Measurements from ENCODE around the gene SASH3.
"Not testable (repeated sequence)": the region's sequence is repeated elsewhere in the genome, so short reads cannot be mapped to it uniquely, and the experiment has no call there.

Gene SASH3

DNA sequence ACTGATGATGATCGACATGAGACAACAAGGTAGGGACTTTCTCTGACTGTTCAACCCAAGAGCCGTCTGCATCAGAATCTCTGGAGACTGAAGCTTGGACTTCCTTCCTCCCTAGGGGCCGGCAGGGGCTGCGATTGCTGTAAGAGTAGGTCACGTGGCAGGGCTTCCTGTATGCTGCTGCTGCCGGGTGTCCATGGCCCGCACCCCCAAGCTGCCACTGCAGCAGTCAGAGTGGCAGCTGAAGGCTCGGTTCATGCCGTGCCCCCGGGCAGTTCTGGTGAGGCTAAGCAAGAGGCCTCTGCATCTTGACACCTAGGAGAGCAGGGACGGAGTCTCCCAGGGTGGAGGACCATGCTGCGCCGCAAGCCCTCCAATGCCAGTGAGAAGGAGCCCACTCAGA lies at the start of gene SASH3:
Gene SASH3, plus strand, starts transcription at position 203 of the 400 bp plus-strand sequence. Its CDS starts 149 bp downstream, at position 352.
- no peak for DNase-seq

DNA sequence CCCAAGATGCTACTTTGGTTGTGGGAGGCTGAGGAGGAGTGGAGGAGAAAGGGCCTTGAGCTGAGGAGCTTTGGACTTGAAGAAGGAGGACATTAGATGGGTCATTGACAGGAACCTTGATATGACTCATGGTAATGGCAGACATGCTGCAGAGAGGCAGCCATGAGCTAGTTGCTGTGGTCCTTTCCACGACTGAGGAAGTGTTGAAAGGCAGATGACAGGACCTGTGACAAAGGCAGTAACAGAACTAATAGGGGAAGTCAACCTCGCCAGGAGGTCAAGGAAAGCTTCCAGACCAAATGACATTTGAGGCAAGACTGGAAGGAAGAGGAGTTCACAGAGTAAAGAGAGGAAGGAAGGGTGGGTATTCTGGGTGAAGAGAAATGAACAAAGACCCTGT lies 48.5 kb upstream of the SASH3 start:
- no peak for DNase-seq

DNA sequence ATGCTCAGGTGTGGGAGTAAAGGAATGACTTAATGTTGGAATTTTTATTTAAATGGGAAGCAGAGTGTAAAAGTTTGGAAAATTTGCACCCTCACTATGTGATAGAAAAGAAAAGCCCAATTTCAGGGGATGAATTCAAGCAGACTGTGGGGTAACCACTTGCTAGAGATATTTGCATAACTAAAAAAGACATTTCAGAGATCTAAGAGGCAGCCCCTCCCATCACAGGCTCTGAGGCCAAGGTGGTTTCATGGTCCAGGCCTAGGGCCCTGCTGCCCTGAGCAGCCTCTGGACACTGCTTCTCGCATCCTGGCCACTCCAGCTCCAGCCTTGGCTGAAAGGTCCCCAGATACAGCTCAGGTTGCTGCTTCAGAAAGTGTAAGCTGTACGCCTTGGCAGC lies 46.9 kb upstream of the SASH3 start:
- no peak for DNase-seq

DNA sequence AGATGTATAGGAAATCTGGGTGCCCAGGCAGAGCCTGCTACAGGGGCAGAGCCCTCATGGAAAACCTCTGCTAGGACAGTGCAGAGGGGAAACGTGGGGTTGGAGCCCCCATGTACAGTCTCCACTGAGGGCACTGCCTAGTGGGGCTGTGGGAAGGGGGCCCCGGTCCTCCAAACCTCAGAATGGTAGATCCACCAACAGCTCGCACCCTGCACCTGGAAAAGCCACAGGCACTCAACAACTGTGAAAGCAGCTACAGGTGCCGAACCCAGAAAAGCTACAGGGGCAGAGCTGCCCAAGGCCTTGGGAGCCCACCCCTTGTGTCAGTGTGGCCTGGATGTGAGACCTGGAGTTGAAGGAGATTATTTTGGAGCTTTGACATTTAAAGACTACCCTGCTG lies 46.4 kb upstream of the SASH3 start:
- no peak for DNase-seq

DNA sequence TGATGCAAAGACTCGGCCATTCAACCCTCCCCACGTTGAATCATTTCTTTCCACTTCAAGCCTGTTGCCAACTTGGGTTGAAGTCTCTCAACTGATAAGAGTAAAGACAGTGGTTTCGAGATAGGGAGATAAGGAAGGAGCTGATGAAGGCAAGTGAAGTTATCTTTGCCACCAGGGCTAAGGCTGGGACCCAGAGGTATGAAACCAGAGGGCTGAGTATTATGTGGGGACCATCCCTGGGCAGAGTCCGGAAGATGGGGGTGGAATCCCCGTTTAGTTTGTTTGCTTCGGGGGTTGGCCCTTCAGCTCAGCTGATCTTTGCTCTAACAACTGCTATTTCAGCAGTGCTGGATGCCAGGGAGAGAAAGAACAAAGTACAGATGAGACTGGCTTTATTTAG lies 43.3 kb upstream of the SASH3 start:
- no peak for DNase-seq

DNA sequence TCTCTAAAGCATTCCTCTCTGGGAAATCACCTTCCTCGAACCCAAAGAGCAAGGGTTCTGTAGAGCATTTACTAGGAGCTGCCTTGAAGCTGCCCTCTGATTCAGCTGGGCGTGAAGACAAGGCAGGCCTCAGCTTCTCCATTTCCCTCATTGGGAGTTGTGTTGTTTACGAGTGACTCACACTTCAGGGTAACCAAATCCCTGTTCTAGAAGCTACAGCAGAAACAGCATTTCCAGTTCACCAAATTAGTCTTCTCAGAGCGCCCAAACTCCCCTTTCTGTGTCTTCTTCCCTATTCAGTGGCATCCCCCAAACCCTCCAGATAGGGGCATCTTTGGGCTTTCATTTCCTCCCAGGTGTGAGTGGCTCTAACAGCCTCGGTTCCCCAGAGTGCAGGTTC lies 41.8 kb upstream of the SASH3 start:
- no peak for DNase-seq

DNA sequence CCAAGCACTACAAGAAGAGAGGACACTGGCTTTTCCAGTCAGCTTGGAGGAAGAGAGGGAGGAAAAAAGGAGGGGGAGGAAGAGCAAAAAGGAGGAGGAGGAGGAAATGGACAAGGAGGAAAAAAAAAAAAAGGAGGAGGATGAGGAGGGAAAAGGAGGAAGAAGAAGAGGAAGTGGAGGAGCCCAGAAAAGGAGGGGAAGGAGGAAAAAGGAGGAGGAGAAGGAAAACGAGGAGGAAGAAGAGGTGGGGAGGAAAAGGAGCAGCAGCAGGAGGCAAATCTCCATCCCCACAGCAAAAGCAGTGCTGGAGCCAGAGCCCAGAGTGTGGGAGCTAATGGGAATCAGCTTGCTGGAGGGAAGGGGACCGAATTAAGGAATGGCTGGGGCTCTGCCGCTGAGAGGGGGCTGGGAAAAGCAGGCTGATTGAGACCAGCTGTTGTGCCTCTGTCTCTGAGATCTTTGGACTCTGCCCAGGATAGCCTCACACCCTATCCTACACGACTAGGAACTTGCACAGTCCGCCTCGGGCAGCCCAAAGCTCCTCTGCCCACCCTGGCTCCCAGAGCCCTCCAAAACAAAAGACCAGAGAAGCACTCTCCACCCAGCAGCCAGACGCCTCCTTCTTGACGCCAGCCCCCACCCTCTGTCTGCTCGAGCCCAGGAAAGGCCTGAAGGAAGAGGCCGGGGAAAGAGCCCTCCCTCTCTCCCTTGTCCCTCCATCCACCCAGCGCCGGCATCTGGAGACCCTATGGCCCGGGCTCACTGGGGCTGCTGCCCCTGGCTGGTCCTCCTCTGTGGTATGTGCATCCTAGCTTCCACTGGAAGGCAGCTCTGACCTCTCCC lies 41.1 kb upstream of the SASH3 start, which contains the start of gene XPNPEP2:
Gene XPNPEP2, plus strand, starts transcription at position 514 of the 843 bp plus-strand sequence. Its CDS starts 235 bp downstream, at position 749.
- DNase-seq, result no peak

DNA sequence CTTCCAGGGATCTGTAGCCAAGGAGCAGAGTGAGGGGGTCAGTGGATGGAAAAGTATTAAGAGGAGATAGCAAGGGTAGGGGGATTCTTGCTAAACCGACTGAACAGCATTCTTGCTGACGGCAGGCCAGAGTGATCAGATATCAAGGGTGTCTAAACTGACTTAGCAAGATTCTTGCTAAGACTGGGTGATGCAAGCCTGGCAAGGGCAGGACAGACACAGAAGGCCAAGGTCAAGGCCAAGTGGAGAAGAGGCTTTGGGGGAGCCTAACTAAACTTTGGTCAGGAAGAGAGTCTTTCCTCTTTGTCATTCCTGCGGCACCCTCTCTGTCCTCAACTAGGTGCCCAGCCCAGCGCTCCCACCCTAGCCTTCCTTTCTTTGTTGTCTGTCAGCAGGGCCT lies 40.2 kb upstream of the SASH3 start:
- DNase-seq, result no peak

DNA sequence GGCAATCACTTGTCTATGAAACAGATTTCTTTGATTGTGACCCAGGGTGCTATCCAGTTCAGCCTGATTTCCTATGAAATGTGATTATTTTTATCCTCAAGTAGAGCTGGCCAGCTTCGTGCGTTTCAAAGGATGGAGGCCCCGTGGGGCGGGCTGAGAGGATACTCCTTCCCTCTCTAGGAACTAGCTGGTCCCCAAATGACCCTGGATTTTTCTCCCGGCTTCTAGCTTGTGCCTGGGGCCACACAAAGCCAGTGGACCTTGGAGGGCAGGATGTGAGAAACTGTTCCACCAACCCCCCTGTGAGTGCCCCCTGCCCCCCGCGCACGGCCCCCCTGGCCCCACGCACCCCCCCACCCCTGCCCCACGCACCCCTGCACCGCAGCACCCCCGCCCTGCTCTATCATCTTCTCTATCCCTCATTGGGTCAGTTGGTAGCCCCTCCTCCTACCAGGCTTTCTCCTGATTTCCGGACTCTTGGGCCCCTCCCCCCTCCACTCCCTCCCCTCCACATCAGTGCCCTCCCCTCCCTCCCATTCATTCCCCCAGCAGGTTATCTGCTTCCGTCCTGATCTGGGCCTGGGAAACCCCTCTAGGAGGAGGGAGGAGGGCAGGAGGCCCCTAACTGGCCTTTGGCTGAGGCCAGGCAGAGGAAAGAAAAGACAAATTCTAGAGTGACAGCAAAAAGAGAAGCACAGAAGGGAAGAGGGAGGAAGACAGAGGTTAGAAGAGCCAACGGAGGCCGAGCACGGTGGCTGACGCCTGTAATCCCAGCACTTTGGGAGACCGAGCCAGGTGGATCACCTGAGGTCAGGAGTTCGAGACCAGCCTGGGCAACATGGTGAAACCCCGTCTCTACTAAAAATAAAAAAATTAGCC lies 37.6 kb upstream of the SASH3 start:
- no peak for DNase-seq

DNA sequence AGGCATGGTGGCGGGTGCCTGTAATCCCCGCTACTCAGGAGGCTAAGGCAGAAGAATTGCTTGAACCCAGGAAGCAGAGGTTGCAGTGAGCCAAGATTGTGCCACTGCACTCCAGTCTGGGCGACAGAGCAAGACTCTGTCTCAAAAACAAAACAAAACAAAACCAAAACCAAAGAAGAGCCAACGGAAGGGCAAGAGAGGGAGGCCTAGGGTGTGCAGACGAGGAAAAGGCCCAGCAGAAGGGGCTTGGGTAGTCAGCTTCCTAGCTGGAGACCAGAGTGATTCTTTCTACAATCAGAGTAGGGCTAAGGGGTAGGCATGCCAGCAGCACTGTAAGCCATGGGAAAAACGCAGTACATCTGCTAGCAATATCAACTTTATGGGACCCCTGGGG lies 37.0 kb upstream of the SASH3 start:
- not testable (repeated sequence) for DNase-seq

DNA sequence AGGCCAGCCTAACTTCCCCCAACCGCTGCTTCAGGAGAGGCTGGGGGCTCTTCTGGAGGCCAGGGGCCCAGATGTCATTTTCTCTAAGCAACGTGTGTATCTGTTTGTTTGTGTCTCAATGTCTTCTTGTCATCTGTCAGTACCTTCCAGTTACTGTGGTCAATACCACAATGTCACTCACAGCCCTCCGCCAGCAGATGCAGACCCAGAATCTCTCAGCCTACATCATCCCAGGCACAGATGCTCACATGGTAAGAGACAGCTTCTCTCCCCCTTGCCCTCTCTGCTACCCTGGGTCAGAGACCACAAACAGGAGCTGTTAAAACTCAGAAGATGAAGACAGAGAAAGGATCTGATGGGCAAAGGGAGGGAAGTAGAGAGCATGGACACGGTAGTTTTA lies 35.9 kb upstream of the SASH3 start:
- no peak for DNase-seq

DNA sequence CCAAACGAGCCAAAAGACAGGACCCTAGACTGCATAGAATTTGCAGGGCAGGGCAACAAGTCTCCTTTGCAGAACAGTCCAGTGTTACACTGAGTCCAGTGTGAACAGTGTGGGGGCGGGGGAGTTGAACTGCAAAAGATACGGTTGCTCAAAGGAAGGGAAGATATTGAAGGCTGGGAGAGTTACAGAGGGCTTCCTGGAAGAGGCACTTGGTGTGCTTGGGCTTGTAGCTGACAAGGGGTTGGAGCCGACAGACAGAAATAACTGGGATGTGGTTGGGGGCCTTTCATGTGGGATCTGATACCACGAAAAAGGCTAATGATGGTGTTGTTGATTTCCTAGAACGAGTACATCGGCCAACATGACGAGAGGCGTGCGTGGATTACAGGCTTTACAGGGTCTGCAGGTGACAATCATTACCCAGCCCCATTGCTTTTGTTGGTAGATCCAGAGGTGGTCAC lies 34.9 kb upstream of the SASH3 start:
- no peak for DNase-seq

DNA sequence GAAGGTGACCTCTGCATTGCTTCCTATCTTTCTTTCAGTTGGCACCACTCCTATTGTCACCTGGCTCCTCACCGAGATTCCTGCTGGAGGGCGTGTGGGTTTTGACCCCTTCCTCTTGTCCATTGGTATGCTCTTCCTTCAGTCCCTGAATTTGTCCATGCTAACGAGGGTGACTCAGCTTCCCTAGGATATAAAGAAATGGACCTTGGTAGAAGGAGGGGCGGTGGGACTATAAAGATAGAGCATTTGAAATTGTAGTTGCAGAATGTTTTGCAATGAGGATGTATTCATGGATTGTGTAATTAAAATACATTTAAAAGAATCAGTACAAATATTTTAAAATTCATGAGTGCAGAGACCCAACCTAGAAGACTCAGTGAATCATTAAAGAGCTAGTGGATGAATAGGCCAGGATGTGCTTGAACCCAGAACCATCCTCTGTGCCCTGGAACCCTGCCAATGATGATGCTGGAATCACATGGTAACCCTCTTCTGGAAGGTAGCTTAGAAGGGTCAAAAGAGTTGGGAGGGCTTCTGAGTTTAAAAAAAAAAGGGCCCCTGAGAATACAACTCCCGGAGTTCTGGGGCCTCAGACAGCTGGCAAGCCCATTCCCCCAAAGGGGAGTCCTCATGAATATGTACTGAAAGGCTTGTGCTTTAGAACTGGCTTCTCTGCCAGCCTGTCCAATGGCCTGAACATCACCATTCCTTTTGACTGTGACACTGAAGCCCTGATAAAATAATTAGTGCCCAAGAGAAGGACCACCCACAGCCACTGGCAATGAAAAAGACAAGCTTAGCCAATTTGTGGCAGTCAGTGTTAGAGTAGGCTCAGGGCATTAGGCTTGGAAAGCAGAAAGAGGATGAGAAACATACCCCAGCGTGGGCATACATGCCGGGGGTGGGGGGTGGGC lies 32.9 kb upstream of the SASH3 start:
- no peak for DNase-seq

DNA sequence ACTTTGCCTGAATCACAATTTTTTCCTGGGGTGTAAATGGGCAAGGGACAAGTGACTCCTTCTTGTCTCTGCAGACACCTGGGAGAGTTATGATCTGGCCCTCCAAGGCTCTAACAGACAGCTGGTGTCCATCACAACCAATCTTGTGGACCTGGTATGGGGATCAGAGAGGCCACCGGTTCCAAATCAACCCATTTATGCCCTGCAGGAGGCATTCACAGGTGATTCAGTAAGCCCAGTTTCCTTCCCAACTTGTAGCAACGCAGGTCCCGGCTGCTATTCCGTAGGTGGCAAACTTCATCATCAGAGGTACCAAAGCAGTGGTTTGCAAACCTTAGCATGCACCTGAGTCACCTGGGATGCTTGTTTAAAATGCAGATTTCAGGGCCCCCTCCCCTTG lies 32.2 kb upstream of the SASH3 start:
- no peak for DNase-seq

DNA sequence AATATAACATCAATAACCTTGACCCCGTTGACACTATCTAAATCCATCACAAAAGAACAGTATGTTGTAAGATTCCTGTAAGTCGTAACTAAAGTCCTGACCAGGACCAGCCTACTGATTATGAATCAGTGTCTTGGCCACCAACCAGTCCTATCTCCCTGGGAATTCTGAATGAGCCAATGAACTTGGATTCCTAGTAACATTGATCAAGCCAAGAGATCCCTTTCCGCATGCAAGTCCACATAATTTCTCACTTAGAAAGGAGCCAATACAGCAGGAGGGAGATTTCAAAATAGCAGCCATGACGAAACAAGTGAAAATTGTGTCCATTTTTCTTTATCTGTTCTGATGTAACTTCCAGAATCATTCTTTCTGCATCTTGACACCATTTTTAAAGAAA lies 31.4 kb upstream of the SASH3 start:
- no peak for DNase-seq

DNA sequence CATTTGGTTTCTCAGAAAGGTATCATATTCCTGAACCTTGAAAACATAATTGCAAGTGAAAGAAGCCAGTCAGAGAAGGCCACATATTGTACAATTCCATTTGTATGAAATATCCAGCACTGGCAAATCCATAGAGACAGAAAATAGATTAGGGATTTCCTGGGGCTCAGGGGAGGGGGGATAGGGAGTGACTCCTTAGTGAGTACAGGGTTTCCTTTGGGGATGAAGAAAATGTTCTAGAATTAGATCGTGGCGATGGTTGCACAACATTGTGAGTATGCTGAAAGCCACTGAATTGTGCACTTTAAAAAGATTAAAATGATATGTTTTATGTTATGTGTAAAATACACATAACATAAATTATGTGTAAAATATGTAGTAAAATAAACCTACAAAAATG lies 30.7 kb upstream of the SASH3 start:
- DNase-seq, result no peak

DNA sequence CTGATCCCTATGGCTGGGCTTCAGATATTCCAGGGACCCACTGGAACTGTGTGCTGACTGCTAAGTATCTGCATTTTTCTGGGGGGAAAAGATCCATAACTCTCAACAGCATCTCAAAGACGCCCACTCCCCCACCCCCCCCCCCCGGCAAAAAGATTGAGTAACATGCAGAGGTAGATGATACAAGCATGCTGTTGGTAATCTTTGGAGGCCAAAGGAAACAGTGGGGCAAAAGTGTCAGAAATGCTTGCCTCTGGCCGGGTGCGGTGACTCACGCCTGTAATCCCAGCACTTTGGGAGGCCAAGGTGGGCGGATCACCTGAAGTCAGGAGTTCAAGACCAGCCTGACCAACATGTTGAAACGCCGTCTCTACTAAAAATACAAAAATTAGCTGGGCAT lies 28.8 kb upstream of the SASH3 start:
- no peak for DNase-seq

DNA sequence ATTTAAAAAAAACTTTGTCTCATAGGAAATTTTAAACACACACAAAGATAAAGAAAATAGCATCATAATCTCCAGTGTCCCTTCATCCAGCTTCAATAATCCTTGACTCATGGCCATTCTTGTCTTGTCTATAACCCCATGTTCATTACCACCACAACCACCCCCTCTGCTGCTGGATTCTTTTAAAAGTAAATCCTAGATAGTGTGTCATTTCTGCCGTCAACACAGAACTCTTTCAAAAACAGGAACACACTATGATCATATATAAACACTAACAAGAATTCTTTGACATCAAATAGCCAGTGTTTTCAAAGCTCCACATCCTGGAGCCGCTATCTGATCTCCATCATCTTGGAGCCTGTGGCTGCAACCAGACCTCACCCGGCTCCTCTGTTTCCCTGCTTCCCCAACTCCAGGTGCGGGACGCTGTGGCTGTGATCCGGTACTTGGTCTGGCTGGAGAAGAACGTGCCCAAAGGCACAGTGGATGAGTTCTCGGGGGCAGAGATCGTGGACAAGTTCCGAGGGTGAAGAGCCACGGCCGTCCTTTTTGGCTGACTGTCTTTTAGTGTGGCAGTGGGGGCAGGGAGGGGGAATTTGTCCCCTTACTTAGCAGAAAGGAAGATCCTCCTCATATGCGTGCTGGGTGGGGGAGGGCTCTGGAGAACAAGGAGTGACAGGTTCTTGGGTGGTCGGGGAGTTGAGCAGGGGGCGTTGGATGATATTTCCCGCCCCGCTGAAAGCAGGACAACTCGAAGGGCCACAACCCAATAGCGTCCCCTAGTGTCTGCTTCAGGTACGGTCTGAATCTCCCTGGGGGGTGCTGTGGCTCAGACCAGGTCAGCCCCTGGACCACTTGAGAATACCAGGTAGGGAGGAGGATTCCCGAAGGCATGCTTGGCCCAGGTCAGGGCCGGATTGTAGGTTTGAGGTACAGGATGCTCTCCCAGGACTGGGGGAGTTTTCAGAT lies 25.4 kb upstream of the SASH3 start:
- DNase-seq, result no peak

DNA sequence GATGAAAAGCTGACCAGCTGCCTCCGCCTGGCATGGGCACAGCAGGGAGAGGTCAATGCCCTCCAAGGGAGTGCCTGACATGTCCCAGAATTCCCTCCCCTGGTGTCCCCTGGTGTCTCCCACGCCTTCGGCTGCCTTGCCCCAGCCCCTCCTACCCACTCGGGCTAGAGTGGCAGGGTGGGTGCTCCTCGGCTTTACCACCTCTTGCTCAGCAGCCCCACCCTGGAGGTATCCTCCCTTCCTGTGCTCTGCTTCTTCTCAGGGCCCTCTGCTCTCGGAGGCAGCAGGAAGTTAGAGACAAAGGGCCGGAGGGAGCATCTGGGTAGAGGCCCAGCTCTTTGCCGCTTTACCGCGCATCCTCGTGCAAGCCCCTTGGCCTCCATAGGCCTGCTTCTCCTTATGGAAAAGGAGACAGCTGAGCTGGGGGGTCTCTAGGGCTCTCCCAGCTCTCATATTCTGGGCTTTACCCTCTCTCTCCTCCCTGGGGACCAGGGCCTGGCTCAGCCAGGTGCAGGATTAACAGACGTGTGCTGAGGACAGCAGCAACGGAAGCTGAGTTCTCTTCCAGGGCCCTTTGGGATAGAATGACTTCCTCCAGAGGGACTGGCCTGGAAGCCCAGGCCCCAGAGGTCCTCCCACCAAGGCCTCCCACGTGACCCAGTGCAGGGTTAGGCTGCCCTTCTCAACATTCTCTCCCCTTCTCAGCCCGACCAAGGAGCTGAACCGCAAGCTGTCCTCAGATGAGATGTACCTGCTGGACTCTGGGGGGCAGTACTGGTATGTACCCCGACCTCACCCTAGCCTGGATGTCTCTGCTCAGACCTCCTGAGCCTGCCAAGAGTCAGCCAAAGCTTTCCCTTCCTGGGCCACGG lies 23.7 kb upstream of the SASH3 start:
- no peak for DNase-seq

DNA sequence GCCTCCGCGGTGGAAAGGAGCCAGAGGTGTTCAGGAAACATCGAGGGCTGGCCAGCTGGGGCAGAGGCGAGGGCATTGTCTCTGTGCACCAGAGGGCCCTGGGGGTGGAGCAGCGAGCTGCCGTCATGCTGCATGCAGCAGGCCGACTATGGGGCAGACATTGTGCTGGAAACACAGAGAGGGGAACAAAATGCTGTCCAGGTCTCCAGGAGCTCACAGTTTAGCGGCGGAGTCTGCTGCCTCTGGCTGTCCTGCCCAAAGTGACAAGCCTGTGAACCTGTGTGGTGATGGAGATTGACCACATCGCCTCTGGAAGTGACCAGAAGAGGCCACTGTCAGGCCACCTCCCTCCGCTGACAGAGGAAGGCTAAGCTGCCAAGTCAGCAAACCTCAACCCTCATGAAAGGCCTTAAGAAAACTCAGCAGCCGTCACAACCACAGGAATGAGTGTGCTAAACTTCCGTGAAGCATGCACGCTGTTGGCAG lies 20.1 kb upstream of the SASH3 start:
- no peak for DNase-seq
